ENCODE results near the gene UBE2C.
A peak's percentile ranks its signal among the peaks of the same experiment; 100 is the strongest.
"Not testable (repeated sequence)": the region's sequence is repeated elsewhere in the genome, so short reads cannot be mapped to it uniquely, and the experiment has no call there.

UBE2C gene

DNA sequence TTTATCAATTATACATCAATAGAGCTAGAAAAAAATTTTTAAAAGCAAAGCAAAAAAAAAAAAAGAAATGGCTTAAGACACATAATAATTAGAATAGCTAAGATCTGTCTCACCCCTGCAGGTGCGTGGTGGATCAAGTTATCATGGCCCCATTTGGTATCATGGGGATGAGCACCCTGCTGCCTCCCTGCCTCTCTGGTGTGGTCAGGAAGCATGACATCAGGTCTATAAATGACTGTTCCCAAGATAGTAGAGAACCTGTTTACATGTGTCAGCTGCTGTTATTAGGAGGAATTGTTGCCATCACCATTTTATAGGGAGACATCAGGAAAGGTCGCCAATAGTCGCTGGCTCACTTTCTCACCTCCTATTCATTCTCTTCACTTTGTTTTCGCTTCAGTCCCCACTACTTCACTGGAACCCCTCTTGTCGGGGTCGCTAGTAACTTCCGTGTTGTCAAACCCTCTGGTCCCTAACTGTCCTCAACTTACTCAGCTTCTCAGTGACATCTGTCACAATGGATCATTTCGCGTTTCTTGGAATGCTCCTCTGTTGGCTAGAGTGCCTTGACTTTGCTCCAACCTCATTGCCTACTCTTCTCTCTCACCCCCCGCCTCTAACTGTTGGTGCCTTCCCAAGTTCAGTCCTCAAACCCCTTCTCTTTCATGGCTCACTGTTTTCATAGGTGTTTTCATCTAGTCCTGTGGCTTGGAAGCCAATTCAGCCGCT, 15.9 kb upstream of the UBE2C start:
- DNase-seq (ENCODE audit: low read depth in 1 of 2, low spot score in 1 of 2), result no peak
- Histone ChIP-seq H3K27ac (replicated peaks) (no peak overlapping the region), H3K4me3 (replicated peaks; ENCODE audit: insufficient read depth, low read length) (no peak overlapping the region), H3K27me3 (ENCODE audit: insufficient read depth, poor library complexity, severe bottlenecking) (no peaks in the 10 kb centered on the region)
- TF ChIP-seq, protein P1, sequence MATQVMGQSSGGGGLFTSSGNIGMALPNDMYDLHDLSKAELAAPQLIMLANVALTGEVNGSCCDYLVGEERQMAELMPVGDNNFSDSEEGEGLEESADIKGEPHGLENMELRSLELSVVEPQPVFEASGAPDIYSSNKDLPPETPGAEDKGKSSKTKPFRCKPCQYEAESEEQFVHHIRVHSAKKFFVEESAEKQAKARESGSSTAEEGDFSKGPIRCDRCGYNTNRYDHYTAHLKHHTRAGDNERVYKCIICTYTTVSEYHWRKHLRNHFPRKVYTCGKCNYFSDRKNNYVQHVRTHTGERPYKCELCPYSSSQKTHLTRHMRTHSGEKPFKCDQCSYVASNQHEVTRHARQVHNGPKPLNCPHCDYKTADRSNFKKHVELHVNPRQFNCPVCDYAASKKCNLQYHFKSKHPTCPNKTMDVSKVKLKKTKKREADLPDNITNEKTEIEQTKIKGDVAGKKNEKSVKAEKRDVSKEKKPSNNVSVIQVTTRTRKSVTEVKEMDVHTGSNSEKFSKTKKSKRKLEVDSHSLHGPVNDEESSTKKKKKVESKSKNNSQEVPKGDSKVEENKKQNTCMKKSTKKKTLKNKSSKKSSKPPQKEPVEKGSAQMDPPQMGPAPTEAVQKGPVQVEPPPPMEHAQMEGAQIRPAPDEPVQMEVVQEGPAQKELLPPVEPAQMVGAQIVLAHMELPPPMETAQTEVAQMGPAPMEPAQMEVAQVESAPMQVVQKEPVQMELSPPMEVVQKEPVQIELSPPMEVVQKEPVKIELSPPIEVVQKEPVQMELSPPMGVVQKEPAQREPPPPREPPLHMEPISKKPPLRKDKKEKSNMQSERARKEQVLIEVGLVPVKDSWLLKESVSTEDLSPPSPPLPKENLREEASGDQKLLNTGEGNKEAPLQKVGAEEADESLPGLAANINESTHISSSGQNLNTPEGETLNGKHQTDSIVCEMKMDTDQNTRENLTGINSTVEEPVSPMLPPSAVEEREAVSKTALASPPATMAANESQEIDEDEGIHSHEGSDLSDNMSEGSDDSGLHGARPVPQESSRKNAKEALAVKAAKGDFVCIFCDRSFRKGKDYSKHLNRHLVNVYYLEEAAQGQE (IDR thresholded peaks at IDR 0.05; ENCODE audit: insufficient replicate concordance, low read depth), result no peak
- TF ChIP-seq SPI1 (IDR thresholded peaks at IDR 0.05; ENCODE audit: borderline replicate concordance, low read depth) (no peak), POLR2AphosphoS5 (IDR thresholded peaks at IDR 0.05; ENCODE audit: low read depth) (no peak)
- TF ChIP-seq, protein P2, sequence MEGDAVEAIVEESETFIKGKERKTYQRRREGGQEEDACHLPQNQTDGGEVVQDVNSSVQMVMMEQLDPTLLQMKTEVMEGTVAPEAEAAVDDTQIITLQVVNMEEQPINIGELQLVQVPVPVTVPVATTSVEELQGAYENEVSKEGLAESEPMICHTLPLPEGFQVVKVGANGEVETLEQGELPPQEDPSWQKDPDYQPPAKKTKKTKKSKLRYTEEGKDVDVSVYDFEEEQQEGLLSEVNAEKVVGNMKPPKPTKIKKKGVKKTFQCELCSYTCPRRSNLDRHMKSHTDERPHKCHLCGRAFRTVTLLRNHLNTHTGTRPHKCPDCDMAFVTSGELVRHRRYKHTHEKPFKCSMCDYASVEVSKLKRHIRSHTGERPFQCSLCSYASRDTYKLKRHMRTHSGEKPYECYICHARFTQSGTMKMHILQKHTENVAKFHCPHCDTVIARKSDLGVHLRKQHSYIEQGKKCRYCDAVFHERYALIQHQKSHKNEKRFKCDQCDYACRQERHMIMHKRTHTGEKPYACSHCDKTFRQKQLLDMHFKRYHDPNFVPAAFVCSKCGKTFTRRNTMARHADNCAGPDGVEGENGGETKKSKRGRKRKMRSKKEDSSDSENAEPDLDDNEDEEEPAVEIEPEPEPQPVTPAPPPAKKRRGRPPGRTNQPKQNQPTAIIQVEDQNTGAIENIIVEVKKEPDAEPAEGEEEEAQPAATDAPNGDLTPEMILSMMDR (IDR thresholded peaks at IDR 0.05; ENCODE audit: insufficient read depth, low read length), result no peak

DNA sequence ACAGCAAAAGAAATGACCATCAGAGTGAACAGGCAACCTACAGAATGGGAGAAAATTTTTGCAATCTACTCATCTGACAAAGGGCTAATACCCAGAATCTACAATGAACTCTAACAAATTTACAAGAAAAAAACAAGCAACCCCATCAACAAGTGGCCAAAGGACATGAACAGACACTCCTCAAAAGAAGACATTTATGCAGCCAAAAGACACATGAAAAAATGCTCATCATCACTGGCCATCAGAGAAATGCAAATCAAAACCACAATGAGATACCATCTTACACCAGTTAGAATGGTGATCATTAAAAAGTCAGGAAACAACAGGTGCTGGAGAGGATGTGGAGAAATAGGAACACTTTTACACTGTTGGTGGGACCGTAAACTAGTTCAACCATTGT, 14.9 kb upstream of the UBE2C start:
- not testable (repeated sequence) for H3K27me3 ChIP-seq (ENCODE audit: insufficient read depth, poor library complexity, severe bottlenecking); H3K27ac ChIP-seq (replicated peaks); DNase-seq (ENCODE audit: low read depth in 1 of 2, low spot score in 1 of 2); H3K4me3 ChIP-seq (replicated peaks; ENCODE audit: insufficient read depth, low read length)

DNA sequence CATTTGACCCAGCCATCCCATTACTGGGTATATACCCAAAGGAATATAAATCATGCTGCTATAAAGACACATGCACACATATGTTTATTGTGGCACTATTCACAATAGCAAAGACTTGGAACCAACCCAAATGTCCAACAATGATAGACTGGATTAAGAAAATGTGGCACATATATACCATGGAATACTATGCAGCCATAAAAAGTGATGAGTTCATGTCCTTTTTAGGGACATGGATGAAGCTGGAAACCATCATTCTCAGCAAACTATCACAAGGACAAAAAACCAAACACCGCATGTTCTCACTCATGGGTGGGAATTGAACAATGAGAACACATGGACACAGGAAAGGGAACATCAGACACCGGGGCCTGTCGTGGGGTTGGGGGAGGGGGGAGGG, 14.5 kb upstream of the UBE2C start:
- H3K27me3 ChIP-seq (ENCODE audit: insufficient read depth, poor library complexity, severe bottlenecking); H3K4me3 ChIP-seq (replicated peaks; ENCODE audit: insufficient read depth, low read length); H3K27ac ChIP-seq (replicated peaks); DNase-seq (ENCODE audit: low read depth in 1 of 2, low spot score in 1 of 2): not testable (repeated sequence)

DNA sequence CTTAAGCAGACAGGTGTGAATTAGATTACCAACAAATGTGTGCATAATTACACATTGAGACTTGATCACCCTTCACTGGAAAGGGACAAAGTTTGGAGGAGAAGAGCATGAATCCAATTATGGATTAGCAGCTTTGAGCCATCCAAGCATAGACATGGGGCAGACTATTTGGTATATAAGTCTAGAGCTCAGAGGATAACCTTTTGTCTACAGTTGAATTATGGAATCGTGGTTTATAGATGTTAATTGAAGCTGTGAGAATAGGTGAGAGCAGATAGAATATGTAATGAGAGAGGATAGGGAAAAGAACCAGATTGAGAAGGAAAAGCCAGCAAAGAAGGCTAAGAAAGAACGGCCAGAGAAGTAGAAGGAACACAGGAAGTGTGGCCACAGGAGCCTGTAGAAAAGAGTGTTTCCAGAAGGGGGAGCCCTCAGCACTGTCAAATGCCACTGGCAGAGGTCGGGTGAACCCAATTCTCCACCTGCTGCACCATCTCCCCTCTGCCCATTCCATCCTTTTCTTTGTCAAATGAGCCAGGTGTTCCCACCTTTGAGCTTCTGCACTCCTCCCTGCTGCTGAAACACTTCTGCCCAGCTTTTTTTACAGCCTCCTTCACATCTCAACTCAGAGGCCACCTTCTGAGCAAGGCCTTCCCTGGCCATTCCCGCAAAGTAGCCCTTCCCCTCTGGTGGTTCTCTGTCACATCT, 13.4 kb upstream of the UBE2C start:
- DNase-seq (ENCODE audit: low read depth in 1 of 2, low spot score in 1 of 2), result peak in 1 of 2 experiments; percentile 74
- no peak overlapping the region for H3K27ac ChIP-seq (replicated peaks)
- TF ChIP-seq, protein P2 (IDR thresholded peaks at IDR 0.05; ENCODE audit: insufficient read depth, low read length), result peak; percentile 76
- TF ChIP-seq POLR2AphosphoS5 (IDR thresholded peaks at IDR 0.05; ENCODE audit: low read depth) (no peak), GABPA (IDR thresholded peaks at IDR 0.05; ENCODE audit: low read depth) (no peak)

DNA sequence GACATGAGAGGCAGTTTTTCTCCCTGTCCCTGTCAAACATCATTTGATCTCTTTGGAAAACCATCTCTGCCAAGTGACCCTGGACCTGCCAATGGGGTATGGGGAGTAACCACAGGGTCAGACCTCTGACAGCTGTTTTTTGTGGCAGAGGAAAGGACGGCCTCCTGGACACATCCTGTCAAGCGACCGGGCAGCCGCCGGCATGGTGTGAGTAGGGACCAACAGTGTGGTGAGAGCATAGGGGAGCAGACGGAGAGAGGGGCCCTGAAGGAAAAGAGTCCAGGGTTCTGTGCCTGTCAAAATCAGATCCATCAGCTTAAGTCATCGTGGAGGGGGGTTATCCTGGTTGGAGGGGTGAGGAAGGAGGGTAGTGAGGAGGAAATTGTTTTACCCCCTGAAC, 10.6 kb upstream of the UBE2C start:
- TF ChIP-seq, protein P2 (IDR thresholded peaks at IDR 0.05; ENCODE audit: insufficient read depth, low read length), result no peak
- TF ChIP-seq POLR2AphosphoS5 (IDR thresholded peaks at IDR 0.05; ENCODE audit: low read depth), result no peak
- TF ChIP-seq SPI1 (IDR thresholded peaks at IDR 0.05; ENCODE audit: borderline replicate concordance, low read depth), result no peak
- TF ChIP-seq GABPA (IDR thresholded peaks at IDR 0.05; ENCODE audit: low read depth), result no peak
- TF ChIP-seq, protein P1 (IDR thresholded peaks at IDR 0.05; ENCODE audit: insufficient replicate concordance, low read depth), result no peak
- DNase-seq (ENCODE audit: low read depth in 1 of 2, low spot score in 1 of 2), result no peak
- no peak overlapping the region for H3K4me3 ChIP-seq (replicated peaks; ENCODE audit: insufficient read depth, low read length)
- no peaks in the 10 kb centered on the region for H3K27me3 ChIP-seq (ENCODE audit: insufficient read depth, poor library complexity, severe bottlenecking)
- no peak overlapping the region for H3K27ac ChIP-seq (replicated peaks)

More for the DNA sequence above, 13.4 kb upstream of the UBE2C start:
- Histone ChIP-seq H3K4me3 (replicated peaks; ENCODE audit: insufficient read depth, low read length) (no peak overlapping the region), H3K27me3 (ENCODE audit: insufficient read depth, poor library complexity, severe bottlenecking) (no peaks in the 10 kb centered on the region)

Measured in HL-60 (cell line).